K562 (cell line): Measurements from ENCODE around the gene GPR180. TPM values are rescaled to one million over a fixed set of nuclear protein-coding genes. Genes with fewer than 3 reads are reported as not detected.

ENCODE experiments used
- BRF1 ChIP-seq: IDR thresholded peaks from 3 replicates; pipeline ENCODE4 v1.6.1; 2011; ENCODE audit warnings: borderline replicate concordance, mild to moderate bottlenecking; ENCODE audit not compliant: insufficient read length; ENCODE audit errors: extremely low read depth
- DNMT1 ChIP-seq: fragments of 450-650 bp; IDR thresholded peaks from 2 replicates; pipeline ENCODE4 v1.6.1; 2016; ENCODE audit warnings: antibody characterized with exemption, mild to moderate bottlenecking
- E2F8 ChIP-seq: fragments of 450-650 bp; IDR thresholded peaks from 2 replicates; pipeline ENCODE4 v1.7.1; 2018; ENCODE audit warnings: mild to moderate bottlenecking, low read depth; ENCODE audit not compliant: partially characterized antibody
- ESRRA ChIP-seq: fragments of 450-650 bp; IDR thresholded peaks from 2 replicates; pipeline ENCODE4 v1.6.1; 2014; ENCODE audit warnings: low read depth, mild to moderate bottlenecking, moderate library complexity, borderline replicate concordance
- EZH2 ChIP-seq: IDR thresholded peaks from 2 replicates; pipeline ENCODE4 v1.6.1; 2012; ENCODE audit warnings: low read depth, mild to moderate bottlenecking, inconsistent platforms, low read length, borderline replicate concordance
- FOXO4 ChIP-seq: fragments of 450-650 bp; formaldehyde crosslinking; IDR thresholded peaks from 2 replicates; pipeline ENCODE4 v1.4.0; 2020; ENCODE audit warnings: mild to moderate bottlenecking, moderate library complexity
- GATAD2A ChIP-seq: fragments of 450-650 bp; IDR thresholded peaks from 2 replicates; pipeline ENCODE4 v1.6.1; 2017
- HES1 ChIP-seq: fragments of 450-650 bp; IDR thresholded peaks from 2 replicates; pipeline ENCODE4 v1.6.1; 2016; ENCODE audit warnings: low read depth, mild to moderate bottlenecking, moderate library complexity
- L3MBTL2 ChIP-seq: fragments of 450-650 bp; IDR thresholded peaks from 2 replicates; pipeline ENCODE4 v1.6.1; 2016; ENCODE audit warnings: mild to moderate bottlenecking, moderate library complexity
- MED1 ChIP-seq: sonication (generic); formaldehyde crosslinking; IDR thresholded peaks from 2 replicates; pipeline ENCODE4 v1.8.1; 2023; ENCODE audit warnings: missing genetic modification reagents, borderline replicate concordance
- POLR2G ChIP-seq: fragments of 200-400 bp; formaldehyde crosslinking; IDR thresholded peaks from 2 replicates; pipeline ENCODE4 v1.6.1; 2017; ENCODE audit warnings: low read depth, mild to moderate bottlenecking, antibody characterized with exemption, low read length, moderate library complexity
- TCFL5 ChIP-seq: fragments of 250-450 bp; sonication (Bioruptor Pico); conservative IDR thresholded peaks from 2 replicates; pipeline ENCODE4 v1.6.1; 2021; ENCODE audit warnings: mild to moderate bottlenecking, moderate library complexity, matching md5 sums
- ZNF253 ChIP-seq: fragments of 250-450 bp; sonication (Bioruptor Pico); conservative IDR thresholded peaks from 2 replicates; pipeline ENCODE4 v1.6.1; 2021; ENCODE audit warnings: mild to moderate bottlenecking
- ZNF398 ChIP-seq: fragments of 250-450 bp; sonication (Bioruptor Pico); IDR thresholded peaks from 2 replicates; pipeline ENCODE4 v1.8.0; 2021; ENCODE audit warnings: moderate library complexity, mild to moderate bottlenecking, inconsistent platforms
- polyA plus RNA-seq, 8 experiments: library from polyadenylated mRNA; depleted of rRNA in 4 of 8; stranded (reverse) in 5 of 8; unstranded in 3 of 8; fragments of >200 nt; fragmentation: Nextera tagmentation in 2 of 8; fragmentation: Illumina TruSeq in 1 of 8; extraction: Ambion mirVana in 2 of 8; extraction: Trizol in 1 of 8; gene quantifications; 2 replicates each; pipeline versions ENCODE4 v1.2.1 to v1.2.3, GENCODE V29; 2011 to 2014; ENCODE audit warnings: inconsistent platforms in 1 of 8, missing spikeins in 1 of 8
- total RNA-seq, 7 experiments: library from RNA; depleted of rRNA in 6 of 7; stranded (reverse); fragments of >200 nt in 6 of 7; fragmentation: Illumina TruSeq in 2 of 7; extraction: Trizol in 2 of 7; gene quantifications; 2 replicates each; pipeline versions ENCODE4 v1.2.1 to v1.2.3, GENCODE V29; 2011 to 2021; ENCODE audit warnings: low replicate concordance in 1 of 7
- TF ChIP-seq, protein P1 (sequence below): fragments of 250-450 bp; sonication (Bioruptor Pico); IDR thresholded peaks from 2 replicates; pipeline ENCODE4 v1.8.0; 2021; ENCODE audit warnings: mild to moderate bottlenecking, moderate library complexity
- TF ChIP-seq, protein P2 (sequence below): fragments of 250-450 bp; sonication (Bioruptor Pico); IDR thresholded peaks from 2 replicates; pipeline ENCODE4 v1.4.0; 2020

Gene GPR180
- total and polyA plus RNA-seq, 9 of the 15 experiments (the other 6 are each of a cell fraction or from before 2014, with no cell fraction given), result 0.77 to 4.1 (median 1.8) TPM

- no peak for TF ChIP-seq E2F8
- no peak for TF ChIP-seq TCFL5 (CRISPR knock-in tag)
- peak; percentile 51; the same call in 1 of the 2 replicates for TF ChIP-seq HES1
- no peak for TF ChIP-seq EZH2
- 0 out of 2 replicates have a peak, but pooled peaks have one; percentile 26 for TF ChIP-seq L3MBTL2
- no peak for TF ChIP-seq ZNF253
- peak; percentile 41; the same call in 1 of the 2 replicates for TF ChIP-seq GATAD2A
- TF ChIP-seq ESRRA, result 0 out of 2 replicates have a peak, but pooled peaks have one; percentile 25
- TF ChIP-seq BRF1, result no peak
- TF ChIP-seq MED1 (CRISPR knock-in tag), result no peak
- no peak for TF ChIP-seq FOXO4
- TF ChIP-seq DNMT1, result no peak
- TF ChIP-seq, protein P1, sequence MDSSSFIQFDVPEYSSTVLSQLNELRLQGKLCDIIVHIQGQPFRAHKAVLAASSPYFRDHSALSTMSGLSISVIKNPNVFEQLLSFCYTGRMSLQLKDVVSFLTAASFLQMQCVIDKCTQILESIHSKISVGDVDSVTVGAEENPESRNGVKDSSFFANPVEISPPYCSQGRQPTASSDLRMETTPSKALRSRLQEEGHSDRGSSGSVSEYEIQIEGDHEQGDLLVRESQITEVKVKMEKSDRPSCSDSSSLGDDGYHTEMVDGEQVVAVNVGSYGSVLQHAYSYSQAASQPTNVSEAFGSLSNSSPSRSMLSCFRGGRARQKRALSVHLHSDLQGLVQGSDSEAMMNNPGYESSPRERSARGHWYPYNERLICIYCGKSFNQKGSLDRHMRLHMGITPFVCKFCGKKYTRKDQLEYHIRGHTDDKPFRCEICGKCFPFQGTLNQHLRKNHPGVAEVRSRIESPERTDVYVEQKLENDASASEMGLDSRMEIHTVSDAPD, result no peak
- TF ChIP-seq ZNF398 (CRISPR knock-in tag), result no peak
- TF ChIP-seq, protein P2, sequence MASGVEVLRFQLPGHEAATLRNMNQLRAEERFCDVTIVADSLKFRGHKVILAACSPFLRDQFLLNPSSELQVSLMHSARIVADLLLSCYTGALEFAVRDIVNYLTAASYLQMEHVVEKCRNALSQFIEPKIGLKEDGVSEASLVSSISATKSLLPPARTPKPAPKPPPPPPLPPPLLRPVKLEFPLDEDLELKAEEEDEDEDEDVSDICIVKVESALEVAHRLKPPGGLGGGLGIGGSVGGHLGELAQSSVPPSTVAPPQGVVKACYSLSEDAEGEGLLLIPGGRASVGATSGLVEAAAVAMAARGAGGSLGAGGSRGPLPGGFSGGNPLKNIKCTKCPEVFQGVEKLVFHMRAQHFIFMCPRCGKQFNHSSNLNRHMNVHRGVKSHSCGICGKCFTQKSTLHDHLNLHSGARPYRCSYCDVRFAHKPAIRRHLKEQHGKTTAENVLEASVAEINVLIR (CRISPR knock-in tag), result no peak
- TF ChIP-seq POLR2G, result no peak
Observed at GRCh38 chr13:94662274-94662945, 60.8 kb downstream of the GPR180 start (continued).
